K562 (cell line): ENCODE data around the gene LRP1B. TPM values are rescaled to one million over a fixed set of nuclear protein-coding genes. Genes with fewer than 3 reads are reported as not detected.

ENCODE experiments used
- ATAC-seq: fragments of 200-7000 bp; cut with Tn5 transposase; 3 replicates; pipeline ENCODE4 v1.9.1; 2020; ENCODE audit warnings: moderate library complexity
- BruUV-seq: library from RNA; stranded (reverse); fragments of 400-500 nt; replicated peaks from 2 replicates; lab custom pipeline; 2021; lab: Mats Ljungman, UMichigan
- CTCF ChIA-PET: fragments of 300-600 bp; formaldehyde crosslinking; extraction: SDS; loops from one replicate; lab custom pipeline; 2021; ENCODE audit warnings: low intra/inter-chr PET ratio; lab: Yijun Ruan, JAX
- POLR2A ChIA-PET: fragments of 300-600, 350-650 bp; sonication (Branson Sonifier 250); formaldehyde crosslinking; extraction: SDS; loops from one replicate; lab custom pipeline; 2021; ENCODE audit warnings: antibody characterized with exemption, inconsistent platforms; lab: Yijun Ruan, JAX
- DNase-seq, 4 experiments: peaks; one replicate each; pipeline versions ENCODE4 v3.0.0 to v3.0.0-alpha.2; 2011 to 2018; ENCODE audit warnings: low spot score in 3 of 4, mixed read lengths in 3 of 4; ENCODE audit errors: extremely low read depth in 1 of 4
- FAIRE-seq: peaks from 2 replicates; lab custom pipeline; 2011; peaks lifted over from hg19 to GRCh38; lab: Jason Lieb, UNC
- H2AFZ ChIP-seq: 2 replicates; pipeline ENCODE4 v1.6.0; 2011; ENCODE audit warnings: low read depth, low read length, control low read depth, inconsistent platforms
- H3K27ac ChIP-seq: fragments of 200-600 bp; 3 replicates; pipeline ENCODE4 v1.8.0; 2011; ENCODE audit warnings: low read depth, mild to moderate bottlenecking, control low read depth, inconsistent platforms, low read length, moderate library complexity, mixed read lengths; ENCODE audit errors: extremely low read depth
- H3K27me3 ChIP-seq, 2 experiments: fragments of 300-600 bp in 1 of 2; 2 replicates in 1 of 2; 3 replicates in 1 of 2; pipeline versions ENCODE4 v1.6.0 to v1.8.0; 2011; ENCODE audit warnings: inconsistent platforms in 2 of 2, low read length in 2 of 2, mild to moderate bottlenecking in 1 of 2, mixed read lengths in 1 of 2, moderate library complexity in 1 of 2; ENCODE audit not compliant: control insufficient read depth in 2 of 2, insufficient read depth in 2 of 2
- H3K36me3 ChIP-seq: fragments of 300-600 bp; 3 replicates; pipeline ENCODE4 v1.8.0; 2011; ENCODE audit warnings: mild to moderate bottlenecking, low read length, inconsistent platforms; ENCODE audit not compliant: control insufficient read depth, insufficient read depth
- H3K4me1 ChIP-seq, 2 experiments: fragments of 200-600 bp in 1 of 2; replicated peaks in 1 of 2; 2 replicates in 1 of 2; 3 replicates in 1 of 2; pipeline versions ENCODE4 v1.5.1 to v1.8.0; 2011; ENCODE audit warnings: inconsistent platforms in 2 of 2, low read length in 2 of 2, mild to moderate bottlenecking in 1 of 2, mixed read lengths in 1 of 2, moderate library complexity in 1 of 2; ENCODE audit not compliant: control insufficient read depth in 2 of 2, insufficient read depth in 2 of 2
- H3K4me2 ChIP-seq: 2 replicates; pipeline ENCODE4 v1.6.1; 2011; ENCODE audit warnings: low read length, control low read depth, inconsistent platforms, mixed read lengths; ENCODE audit not compliant: insufficient read depth
- H3K4me3 ChIP-seq: fragments of 200-600 bp; sonication (generic), shearing (Covaris generic); 2 replicates; pipeline ENCODE4 v1.5.1; 2016; ENCODE audit warnings: control low read depth, inconsistent platforms
- H3K79me2 ChIP-seq: fragments of 200-600 bp; 3 replicates; pipeline ENCODE4 v1.8.0; 2011; ENCODE audit warnings: low read length, inconsistent platforms; ENCODE audit not compliant: control insufficient read depth, insufficient read depth
- H3K9ac ChIP-seq, 2 experiments: 2 replicates each; pipeline versions ENCODE4 v1.6.0 to v1.6.1; 2011; ENCODE audit warnings: low read depth in 2 of 2, low read length in 2 of 2, control low read depth in 1 of 2, inconsistent platforms in 1 of 2, mild to moderate bottlenecking in 1 of 2, mixed read lengths in 1 of 2; ENCODE audit not compliant: insufficient read depth in 1 of 2
- H3K9me1 ChIP-seq: one replicate; pipeline ENCODE4 v1.6.0; 2011; ENCODE audit warnings: inconsistent platforms, mild to moderate bottlenecking, low read length, moderate library complexity; ENCODE audit not compliant: control insufficient read depth, insufficient read depth
- H3K9me3 ChIP-seq: replicated peaks from 2 replicates; pipeline ENCODE4 v1.5.1; 2011; ENCODE audit warnings: low read depth, low read length, inconsistent platforms; ENCODE audit not compliant: control insufficient read depth, insufficient read depth
- H4K20me1 ChIP-seq: replicated peaks from 2 replicates; pipeline ENCODE4 v1.6.1; 2011; ENCODE audit warnings: low read length, inconsistent platforms, mixed read lengths; ENCODE audit not compliant: control insufficient read depth, insufficient read depth
- CSDE1 ChIP-seq, 2 experiments: fragments of 450-650 bp; IDR thresholded peaks; 2 replicates each; pipeline ENCODE4 v1.6.1; 2016; ENCODE audit warnings: mild to moderate bottlenecking in 1 of 2
- ESRRB ChIP-seq: fragments of 250-450 bp; sonication (Bioruptor Pico); IDR thresholded peaks from 2 replicates; pipeline ENCODE4 v1.5.0; 2020; ENCODE audit warnings: mild to moderate bottlenecking, moderate library complexity, borderline replicate concordance
- KDM2B ChIP-seq: fragments of 250-450 bp; sonication (Bioruptor Pico); IDR thresholded peaks from 2 replicates; pipeline ENCODE4 v1.8.0; 2021; ENCODE audit warnings: mild to moderate bottlenecking, moderate library complexity
- LCOR ChIP-seq: sonication (generic); formaldehyde crosslinking; IDR thresholded peaks from 2 replicates; pipeline ENCODE4 v1.8.0; 2022; ENCODE audit warnings: mild to moderate bottlenecking, missing genetic modification reagents
- MAZ ChIP-seq, 2 experiments: fragments of 450-650 bp in 1 of 2; sonication (generic) in 1 of 2; formaldehyde crosslinking; IDR thresholded peaks in 1 of 2; conservative IDR thresholded peaks in 1 of 2; 2 replicates each; pipeline versions ENCODE4 v1.4.0 to v1.5.0; 2020; ENCODE audit warnings: mild to moderate bottlenecking in 1 of 2, missing genetic modification reagents in 1 of 2
- SIN3A ChIP-seq, 2 experiments: fragments of 150-350 bp in 1 of 2; IDR thresholded peaks; 2 replicates each; pipeline ENCODE4 v1.6.1; 2011 to 2016; ENCODE audit warnings: borderline replicate concordance in 2 of 2, low read depth in 2 of 2, low read length in 2 of 2, mild to moderate bottlenecking in 2 of 2, moderate library complexity in 2 of 2; ENCODE audit not compliant: control insufficient read depth in 1 of 2
- SMAD1 ChIP-seq: fragments of 150-350 bp; IDR thresholded peaks from 2 replicates; pipeline ENCODE4 v1.6.1; 2014; ENCODE audit warnings: low read length, low read depth; ENCODE audit not compliant: partially characterized antibody
- TARDBP ChIP-seq: fragments of 450-650 bp; IDR thresholded peaks from 2 replicates; pipeline ENCODE4 v1.6.1; 2016
- ZNF133 ChIP-seq: fragments of 250-450 bp; sonication (Bioruptor Pico); IDR thresholded peaks from 2 replicates; pipeline ENCODE4 v1.4.0; 2020; ENCODE audit warnings: mild to moderate bottlenecking
- WGBS: fragments of 100-300 bp; shearing (Covaris generic); methylation state at CpG from one replicate; pipeline ENCODE4 v1.1.6; 2016; ENCODE audit warnings: low coverage, mixed read lengths; ENCODE audit not compliant: insufficient coverage; ENCODE audit errors: missing lambda C conversion rate; 5-methylcytosine and 5-hydroxymethylcytosine counted together
- in situ Hi-C: fragments of 300-500 bp; cut with MboI; formaldehyde crosslinking; loops from 4 replicates; pipeline ENCODE4 v1.15.0; 2018; ENCODE audit warnings: inconsistent platforms, mixed read lengths
- intact Hi-C: fragments of 100-400 bp; cut with micrococcal nuclease; formaldehyde crosslinking; loops from 2 replicates; pipeline ENCODE4 v1.14.2; 2022
- polyA plus RNA-seq, 8 experiments: library from polyadenylated mRNA; depleted of rRNA in 4 of 8; stranded (reverse) in 5 of 8; unstranded in 3 of 8; fragments of >200 nt; fragmentation: Nextera tagmentation in 2 of 8; fragmentation: Illumina TruSeq in 1 of 8; extraction: Ambion mirVana in 2 of 8; extraction: Trizol in 1 of 8; gene quantifications; 2 replicates each; pipeline versions ENCODE4 v1.2.1 to v1.2.3, GENCODE V29; 2011 to 2014; ENCODE audit warnings: inconsistent platforms in 1 of 8, missing spikeins in 1 of 8
- total RNA-seq, 7 experiments: library from RNA; depleted of rRNA in 6 of 7; stranded (reverse); fragments of >200 nt in 6 of 7; fragmentation: Illumina TruSeq in 2 of 7; extraction: Trizol in 2 of 7; gene quantifications; 2 replicates each; pipeline versions ENCODE4 v1.2.1 to v1.2.3, GENCODE V29; 2011 to 2021; ENCODE audit warnings: low replicate concordance in 1 of 7
- TF ChIP-seq, protein P1 (sequence below), 2 experiments: fragments of 450-650 bp; conservative IDR thresholded peaks; 2 replicates each; pipeline ENCODE4 v1.6.1; 2017; ENCODE audit warnings: mild to moderate bottlenecking in 2 of 2, moderate library complexity in 2 of 2
- TF ChIP-seq, protein P2 (sequence below): fragments of 450-650 bp; formaldehyde crosslinking; IDR thresholded peaks from 2 replicates; pipeline ENCODE4 v1.4.0; 2020; ENCODE audit warnings: mild to moderate bottlenecking, moderate library complexity

The LRP1B gene
- total and polyA plus RNA-seq, 9 of the 15 experiments (the other 6 are each of a cell fraction or from before 2014, with no cell fraction given): not detected

DNA sequence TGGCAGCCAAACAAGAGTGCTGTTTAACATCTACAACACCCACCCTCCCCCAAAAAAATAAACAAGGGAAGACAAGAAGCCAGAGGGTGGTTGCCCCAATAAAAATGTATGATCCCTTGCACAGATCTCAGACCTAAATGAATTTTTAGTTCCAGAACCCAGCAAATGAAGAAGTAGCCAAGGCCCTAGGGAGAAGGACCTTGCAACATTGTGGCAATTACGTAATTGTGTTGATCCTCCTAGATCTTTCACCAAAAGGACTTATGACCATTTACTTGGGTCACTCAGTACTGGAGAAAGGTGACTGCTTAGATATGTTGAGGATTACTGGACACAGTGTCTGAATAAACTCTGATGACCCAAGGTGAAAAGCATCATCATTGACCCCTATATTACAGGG is 1393.8 kb downstream of the LRP1B start:
- Histone ChIP-seq H3K9me1 (no peaks in the 10 kb centered on the region), H3K36me3 (no peaks in the 10 kb centered on the region), H3K4me1 (no peaks in the 10 kb centered on the region), H3K4me3 (no peak overlapping the region), H3K9ac (no peak overlapping the region), H3K9me3 (no peaks in the 10 kb centered on the region; the same call in 1 of the 2 replicates), H3K79me2 (no peaks in the 10 kb centered on the region), H3K27me3 (no peaks in the 10 kb centered on the region), H4K20me1 (no peaks in the 10 kb centered on the region), H3K4me2 (no peak overlapping the region), H2AFZ (no peak overlapping the region), H3K27ac (no peak overlapping the region)
- BruUV-seq: no TSS peak
- DNase-seq (no peak), ATAC-seq (no peak), FAIRE-seq (no peak)
- 0% methylated on average over 1 of the region's 1 CpG for WGBS
- ChIA-PET CTCF (no interaction called here), POLR2A (no interaction called here)
- no peak for TF ChIP-seq SIN3A (IDR thresholded peaks at IDR 0.05; ENCODE audit: borderline replicate concordance in 2 of 2, control insufficient read depth in 1 of 2, low read depth in 2 of 2, low read length in 2 of 2)
- TF ChIP-seq SMAD1: no peak
- no peak for TF ChIP-seq MAZ (CRISPR knock-in tag; conservative IDR thresholded peaks at IDR 0.05 in 1 of 2, IDR thresholded peaks at IDR 0.05 in 1 of 2)
- no peak for TF ChIP-seq TARDBP
- in situ Hi-C loops (no loop called here), intact Hi-C loops (no loop called here)

DNA sequence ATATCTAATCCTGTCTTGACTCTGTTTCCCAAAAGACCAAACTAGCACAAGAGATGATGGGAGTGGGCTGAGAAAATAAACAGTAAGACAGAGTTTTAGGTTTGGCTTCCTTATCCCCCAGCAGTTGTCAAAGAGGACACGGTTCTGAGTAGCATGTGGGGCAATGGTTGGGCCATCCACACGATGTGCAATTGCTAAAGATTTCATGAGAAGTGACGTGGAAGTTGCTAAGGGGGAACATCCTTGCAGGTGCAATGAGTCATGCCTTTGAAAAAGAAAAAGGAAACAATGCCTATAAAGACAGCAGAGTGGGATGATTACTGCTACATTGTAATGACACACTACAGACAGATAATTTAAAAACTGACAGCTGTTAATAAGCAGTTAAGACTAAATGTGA is 1395.8 kb downstream of the LRP1B start:
- Histone ChIP-seq H3K9me1 (no peaks in the 10 kb centered on the region), H3K4me2 (no peak overlapping the region), H3K4me3 (no peak overlapping the region), H3K36me3 (no peaks in the 10 kb centered on the region), H2AFZ (no peak overlapping the region), H3K79me2 (no peaks in the 10 kb centered on the region), H4K20me1 (no peaks in the 10 kb centered on the region), H3K9ac (no peak overlapping the region), H3K27me3 (no peaks in the 10 kb centered on the region), H3K4me1 (no peaks in the 10 kb centered on the region), H3K9me3 (no peaks in the 10 kb centered on the region; the same call in 1 of the 2 replicates), H3K27ac (no peak overlapping the region)
- 0% methylated on average over 3 of the region's 3 CpGs for WGBS
- intact Hi-C loops: no loop called here
- in situ Hi-C loops: no loop called here
- CTCF ChIA-PET: no interaction called here
- POLR2A ChIA-PET: no interaction called here
- FAIRE-seq: no peak
- no TSS peak for BruUV-seq
- no peak for DNase-seq
- TF ChIP-seq KDM2B: no peak
- no peak for TF ChIP-seq ZNF133 (CRISPR knock-in tag)
- TF ChIP-seq, protein P1, sequence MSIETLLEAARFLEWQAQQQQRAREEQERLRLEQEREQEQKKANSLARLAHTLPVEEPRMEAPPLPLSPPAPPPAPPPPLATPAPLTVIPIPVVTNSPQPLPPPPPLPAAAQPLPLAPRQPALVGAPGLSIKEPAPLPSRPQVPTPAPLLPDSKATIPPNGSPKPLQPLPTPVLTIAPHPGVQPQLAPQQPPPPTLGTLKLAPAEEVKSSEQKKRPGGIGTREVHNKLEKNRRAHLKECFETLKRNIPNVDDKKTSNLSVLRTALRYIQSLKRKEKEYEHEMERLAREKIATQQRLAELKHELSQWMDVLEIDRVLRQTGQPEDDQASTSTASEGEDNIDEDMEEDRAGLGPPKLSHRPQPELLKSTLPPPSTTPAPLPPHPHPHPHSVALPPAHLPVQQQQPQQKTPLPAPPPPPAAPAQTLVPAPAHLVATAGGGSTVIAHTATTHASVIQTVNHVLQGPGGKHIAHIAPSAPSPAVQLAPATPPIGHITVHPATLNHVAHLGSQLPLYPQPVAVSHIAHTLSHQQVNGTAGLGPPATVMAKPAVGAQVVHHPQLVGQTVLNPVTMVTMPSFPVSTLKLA (conservative IDR thresholded peaks at IDR 0.05): no peak
- TF ChIP-seq ESRRB: no peak
- TF ChIP-seq, protein P2, sequence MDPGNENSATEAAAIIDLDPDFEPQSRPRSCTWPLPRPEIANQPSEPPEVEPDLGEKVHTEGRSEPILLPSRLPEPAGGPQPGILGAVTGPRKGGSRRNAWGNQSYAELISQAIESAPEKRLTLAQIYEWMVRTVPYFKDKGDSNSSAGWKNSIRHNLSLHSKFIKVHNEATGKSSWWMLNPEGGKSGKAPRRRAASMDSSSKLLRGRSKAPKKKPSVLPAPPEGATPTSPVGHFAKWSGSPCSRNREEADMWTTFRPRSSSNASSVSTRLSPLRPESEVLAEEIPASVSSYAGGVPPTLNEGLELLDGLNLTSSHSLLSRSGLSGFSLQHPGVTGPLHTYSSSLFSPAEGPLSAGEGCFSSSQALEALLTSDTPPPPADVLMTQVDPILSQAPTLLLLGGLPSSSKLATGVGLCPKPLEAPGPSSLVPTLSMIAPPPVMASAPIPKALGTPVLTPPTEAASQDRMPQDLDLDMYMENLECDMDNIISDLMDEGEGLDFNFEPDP (CRISPR knock-in tag): no peak
- TF ChIP-seq LCOR (CRISPR knock-in tag): no peak
- TF ChIP-seq CSDE1 (IDR thresholded peaks at IDR 0.05): no peak
- no peak for ATAC-seq
